ENCODE data around the gene CSNK1G2. TPM values are rescaled to one million over a fixed set of nuclear protein-coding genes. Genes with fewer than 3 reads are reported as not detected.
A peak's percentile ranks its signal among the peaks of the same experiment; 100 is the strongest.

Gene CSNK1G2
- total and polyA plus RNA-seq, 8 donors: 30.2 to 210 (median 65.3) TPM

DNA sequence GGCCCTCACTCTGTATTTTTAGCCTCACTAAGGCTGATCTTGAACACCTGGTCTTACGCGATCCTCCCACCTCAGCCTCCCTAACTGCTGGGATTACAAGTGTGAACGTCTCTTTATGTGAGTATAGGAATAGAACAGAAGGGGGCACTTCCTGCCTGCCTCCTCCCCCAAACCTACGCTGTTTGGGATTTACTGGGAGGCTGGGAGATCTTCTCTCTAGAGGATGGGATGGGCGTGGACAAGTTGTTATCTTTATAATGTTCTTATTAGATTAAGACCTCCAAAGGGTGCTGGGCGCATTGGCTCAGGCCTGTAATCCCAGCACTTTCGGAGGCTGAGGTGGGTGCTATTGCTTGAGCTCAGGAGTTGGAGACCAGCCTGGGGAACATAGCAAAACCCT lies 2.9 kb upstream of the CSNK1G2 start:
- H3K4me1 ChIP-seq: peaks cover 11 to 31% (median 22%) of the 10 kb centered on the region in 4 donors
- intact Hi-C loops (cut with DNase I; ENCODE audit: low total_unique reads): loop anchor here (10.0 kb wide), 2 partner anchors 77 to 137 kb away; partner anchors contain the start of gene BTBD2
- no peak for DNase-seq
- 70 to 90% (median 82%) methylated on average over 7 of the region's 7 CpGs for WGBS, 5 donors
- no peaks in the 10 kb centered on the region for H3K27me3 ChIP-seq
- no peak overlapping the region for H3K27ac ChIP-seq
- TF ChIP-seq EP300 (IDR thresholded peaks at IDR 0.05) (no peak), POLR2AphosphoS5 (IDR thresholded peaks at IDR 0.05) (no peak), POLR2A (IDR thresholded peaks at IDR 0.05) (no peak)
- TF ChIP-seq, protein P1, sequence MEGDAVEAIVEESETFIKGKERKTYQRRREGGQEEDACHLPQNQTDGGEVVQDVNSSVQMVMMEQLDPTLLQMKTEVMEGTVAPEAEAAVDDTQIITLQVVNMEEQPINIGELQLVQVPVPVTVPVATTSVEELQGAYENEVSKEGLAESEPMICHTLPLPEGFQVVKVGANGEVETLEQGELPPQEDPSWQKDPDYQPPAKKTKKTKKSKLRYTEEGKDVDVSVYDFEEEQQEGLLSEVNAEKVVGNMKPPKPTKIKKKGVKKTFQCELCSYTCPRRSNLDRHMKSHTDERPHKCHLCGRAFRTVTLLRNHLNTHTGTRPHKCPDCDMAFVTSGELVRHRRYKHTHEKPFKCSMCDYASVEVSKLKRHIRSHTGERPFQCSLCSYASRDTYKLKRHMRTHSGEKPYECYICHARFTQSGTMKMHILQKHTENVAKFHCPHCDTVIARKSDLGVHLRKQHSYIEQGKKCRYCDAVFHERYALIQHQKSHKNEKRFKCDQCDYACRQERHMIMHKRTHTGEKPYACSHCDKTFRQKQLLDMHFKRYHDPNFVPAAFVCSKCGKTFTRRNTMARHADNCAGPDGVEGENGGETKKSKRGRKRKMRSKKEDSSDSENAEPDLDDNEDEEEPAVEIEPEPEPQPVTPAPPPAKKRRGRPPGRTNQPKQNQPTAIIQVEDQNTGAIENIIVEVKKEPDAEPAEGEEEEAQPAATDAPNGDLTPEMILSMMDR (IDR thresholded peaks at IDR 0.05): no peak
- no peaks in the 10 kb centered on the region for H3K36me3 ChIP-seq
- H3K9me3 ChIP-seq: no peaks in the 10 kb centered on the region
- no peak overlapping the region for H3K4me3 ChIP-seq

DNA sequence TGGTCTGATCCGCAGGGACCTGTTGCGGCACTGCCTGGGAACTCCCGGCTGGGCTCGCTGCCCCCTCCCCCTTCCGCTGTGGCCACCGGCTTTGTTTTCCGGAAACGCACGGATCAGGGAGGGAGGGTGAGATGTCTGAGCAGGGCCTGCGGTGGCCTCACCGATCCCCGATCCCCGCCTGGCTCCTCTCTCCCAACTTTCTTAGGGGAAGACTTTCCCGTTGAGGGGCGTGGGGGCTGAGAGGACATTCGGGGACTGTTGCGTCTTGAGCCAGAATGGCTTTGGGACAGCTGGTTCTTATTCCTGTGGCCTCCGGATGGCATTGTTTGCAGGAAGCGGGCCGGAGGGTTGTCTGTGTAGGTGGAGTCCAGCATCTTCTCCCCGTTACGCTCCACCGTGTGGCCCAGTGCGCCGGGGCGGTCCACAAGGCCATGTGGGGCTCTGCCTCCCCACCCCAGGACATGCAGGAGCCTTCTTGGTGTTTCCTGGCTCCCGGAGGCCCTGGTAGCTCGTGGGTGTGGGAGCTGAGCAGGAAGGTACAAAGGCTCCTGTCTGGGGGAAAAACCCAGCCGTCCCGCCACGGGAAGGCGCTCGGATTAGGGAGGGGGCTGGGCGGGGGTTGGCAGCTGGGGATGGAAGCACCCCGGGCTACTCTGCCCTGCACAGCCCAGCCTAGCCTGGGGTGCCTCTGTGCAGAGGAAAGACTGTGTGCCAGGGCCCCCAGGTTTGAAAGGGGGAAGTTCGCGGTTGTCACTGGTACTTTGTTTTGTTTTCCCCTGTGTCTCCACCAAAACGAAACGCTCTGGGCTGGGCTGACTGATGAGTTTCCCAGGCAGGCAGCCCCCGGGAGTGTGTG lies 1.3 kb downstream of the CSNK1G2 start:
- TF ChIP-seq, protein P1 (IDR thresholded peaks at IDR 0.05): no peak
- TF ChIP-seq POLR2A (IDR thresholded peaks at IDR 0.05) (peak in 1 of 4 donors; percentile 16), POLR2AphosphoS5 (IDR thresholded peaks at IDR 0.05) (peak in 2 of 3 donors; percentile 59 to 61)
- H3K9me3 ChIP-seq: no peaks in the 10 kb centered on the region
- peak overlapping the region; percentile 73 to 90 (median 82) for H3K4me3 ChIP-seq
- no peaks in the 10 kb centered on the region for H3K27me3 ChIP-seq
- peak overlapping the region; percentile 90 to 99 (median 94) for H3K27ac ChIP-seq
- H3K36me3 ChIP-seq: peaks cover 0 to under 1% (median 0%) of the 10 kb centered on the region in 4 donors
- DNase-seq: peak; percentile 75 to 92
- WGBS, 5 donors: 1 to 3% (median 1%) methylated on average over 11 to 40 of the region's 40 CpGs
- intact Hi-C loops (cut with DNase I; ENCODE audit: low total_unique reads): no loop called here
- H3K4me1 ChIP-seq: peaks cover 29 to 52% (median 46%) of the 10 kb centered on the region in 4 donors

DNA sequence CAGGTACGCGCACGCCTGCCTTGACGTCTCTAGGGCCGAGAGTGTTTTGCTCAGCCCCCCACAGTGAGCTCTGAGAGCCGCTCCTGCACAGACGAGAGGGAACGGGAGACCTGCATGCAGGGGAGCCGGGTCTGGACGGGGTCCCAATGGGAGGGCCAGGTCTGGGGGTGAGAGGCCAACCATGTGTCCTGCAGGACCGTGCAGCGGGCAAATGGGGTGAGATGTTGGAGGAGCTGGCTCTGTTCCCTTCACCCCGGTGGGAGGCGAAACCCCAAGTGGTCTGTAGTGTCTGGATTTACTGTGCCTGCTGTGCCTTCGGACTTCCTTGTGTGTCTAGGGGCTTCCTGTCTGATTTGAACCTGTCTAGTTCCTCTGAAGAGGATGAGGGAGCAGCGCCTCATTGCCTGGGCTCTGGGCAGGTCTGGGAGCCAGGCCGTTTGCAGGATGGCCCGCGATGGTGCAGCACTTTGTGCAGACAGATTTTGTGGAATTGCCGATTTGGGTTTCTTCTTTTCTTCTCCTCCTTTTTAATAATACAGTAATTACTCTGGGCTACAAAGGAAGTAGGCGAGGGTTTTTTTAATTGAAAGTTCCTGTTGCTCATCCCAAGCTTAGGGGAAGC lies 2.1 kb downstream of the CSNK1G2 start:
- peaks cover 29 to 59% (median 48%) of the 10 kb centered on the region in 4 donors for H3K4me1 ChIP-seq
- H3K27ac ChIP-seq: peak overlapping the region in 4 of 5 donors; percentile 90 to 99 (median 96)
- H3K9me3 ChIP-seq: no peaks in the 10 kb centered on the region
- TF ChIP-seq POLR2A (IDR thresholded peaks at IDR 0.05): no peak
- no peak for TF ChIP-seq POLR2AphosphoS5 (IDR thresholded peaks at IDR 0.05)
- TF ChIP-seq EP300 (IDR thresholded peaks at IDR 0.05): no peak
- TF ChIP-seq, protein P1 (IDR thresholded peaks at IDR 0.05): no peak
- peaks cover 0 to 3% (median 0%) of the 10 kb centered on the region in 4 donors for H3K36me3 ChIP-seq
- intact Hi-C loops (cut with DNase I; ENCODE audit: low total_unique reads): no loop called here
- no peaks in the 10 kb centered on the region for H3K27me3 ChIP-seq
- WGBS, 5 donors: 34 to 46% (median 36%) methylated on average over 16 to 21 of the region's 21 CpGs
- DNase-seq: no peak
- peak overlapping the region; percentile 73 to 90 (median 82) for H3K4me3 ChIP-seq

DNA sequence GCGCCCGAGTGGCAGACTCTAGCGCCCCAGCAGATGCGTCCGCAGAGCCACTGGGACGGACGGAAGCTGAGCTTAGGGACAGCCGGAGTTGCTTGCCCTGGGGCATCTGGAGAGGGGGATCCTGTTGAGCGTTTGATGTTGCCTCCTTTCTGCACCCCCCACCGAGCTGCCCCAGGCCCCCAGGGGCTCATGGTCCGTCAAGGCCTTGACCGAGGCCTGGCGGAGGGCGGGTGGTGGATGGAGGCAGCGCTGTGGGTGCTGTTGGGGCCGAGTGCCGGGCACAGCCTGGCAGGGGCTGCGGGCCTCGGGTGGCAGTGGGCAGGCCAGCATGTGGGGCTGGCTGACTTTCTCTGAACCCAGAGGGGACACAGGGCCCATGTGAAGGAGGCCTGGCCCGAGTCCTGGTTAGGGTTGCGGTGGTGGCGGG lies 2.7 kb downstream of the CSNK1G2 start:
- Histone ChIP-seq H3K9me3 (no peaks in the 10 kb centered on the region), H3K4me3 (peak overlapping the region in 1 of 4 donors; percentile 83), H3K4me1 (peaks cover 29 to 59% (median 48%) of the 10 kb centered on the region in 4 donors), H3K36me3 (peaks cover 0 to 5% (median 0%) of the 10 kb centered on the region in 4 donors), H3K27me3 (no peaks in the 10 kb centered on the region), H3K27ac (peak overlapping the region in 2 of 5 donors; percentile 94 to 97)
- TF ChIP-seq POLR2A (IDR thresholded peaks at IDR 0.05): no peak
- TF ChIP-seq EP300 (IDR thresholded peaks at IDR 0.05): no peak
- no peak for TF ChIP-seq POLR2AphosphoS5 (IDR thresholded peaks at IDR 0.05)
- TF ChIP-seq, protein P1 (IDR thresholded peaks at IDR 0.05): no peak
- no peak for DNase-seq
- intact Hi-C loops (cut with DNase I; ENCODE audit: low total_unique reads): no loop called here
- 85 to 96% (median 89%) methylated on average over 9 to 22 of the region's 22 CpGs for WGBS, 5 donors
